ENCODE results near the gene PTPRN2.
"Not testable (repeated sequence)": the region's sequence is repeated elsewhere in the genome, so short reads cannot be mapped to it uniquely, and the experiment has no call there.

The PTPRN2 gene

GRCh38 chr7:157501581-157501980, 1086.0 kb downstream of the PTPRN2 start:
- DNase-seq = no peak

GRCh38 chr7:157500989-157501540, 1086.6 kb downstream of the PTPRN2 start:
- not testable (repeated sequence) for DNase-seq

- no peak for DNase-seq
Measured at GRCh38 chr7:157500171-157500960, 1087.3 kb downstream of the PTPRN2 start.

GRCh38 chr7:157499835-157500153, 1087.8 kb downstream of the PTPRN2 start:
- no peak for DNase-seq

- DNase-seq = no peak
Measured at GRCh38 chr7:157499121-157499834, 1088.3 kb downstream of the PTPRN2 start.

- no peak for DNase-seq
Measured at GRCh38 chr7:157498657-157499056, 1089.0 kb downstream of the PTPRN2 start.

- no peak for DNase-seq
Measured at GRCh38 chr7:157497744-157498651, 1089.6 kb downstream of the PTPRN2 start.

- DNase-seq = no peak
Measured at GRCh38 chr7:157497367-157497743, 1090.3 kb downstream of the PTPRN2 start.

- no peak for DNase-seq
Measured at GRCh38 chr7:157496416-157497275, 1091.0 kb downstream of the PTPRN2 start.

GRCh38 chr7:157495594-157495993, 1092.0 kb downstream of the PTPRN2 start:
- no peak for DNase-seq

GRCh38 chr7:157495177-157495553, 1092.5 kb downstream of the PTPRN2 start:
- DNase-seq = no peak

- DNase-seq = no peak
Measured at GRCh38 chr7:157494506-157495176, 1093.0 kb downstream of the PTPRN2 start.

GRCh38 chr7:157493776-157494175, 1093.8 kb downstream of the PTPRN2 start:
- DNase-seq = no peak

GRCh38 chr7:157493017-157493416, 1094.6 kb downstream of the PTPRN2 start:
- DNase-seq = no peak

GRCh38 chr7:157490465-157490912, 1097.1 kb downstream of the PTPRN2 start:
- DNase-seq = no peak

- DNase-seq = not testable (repeated sequence)
Measured at GRCh38 chr7:157489870-157490269, 1097.8 kb downstream of the PTPRN2 start.
